Measurements from ENCODE around the gene SMOC2. TPM values are rescaled to one million over a fixed set of nuclear protein-coding genes. Genes with fewer than 3 reads are reported as not detected.

Gene SMOC2
- total and polyA plus RNA-seq, 2 experiments from 2014 or later = 51.0 to 88.7 TPM

DNA sequence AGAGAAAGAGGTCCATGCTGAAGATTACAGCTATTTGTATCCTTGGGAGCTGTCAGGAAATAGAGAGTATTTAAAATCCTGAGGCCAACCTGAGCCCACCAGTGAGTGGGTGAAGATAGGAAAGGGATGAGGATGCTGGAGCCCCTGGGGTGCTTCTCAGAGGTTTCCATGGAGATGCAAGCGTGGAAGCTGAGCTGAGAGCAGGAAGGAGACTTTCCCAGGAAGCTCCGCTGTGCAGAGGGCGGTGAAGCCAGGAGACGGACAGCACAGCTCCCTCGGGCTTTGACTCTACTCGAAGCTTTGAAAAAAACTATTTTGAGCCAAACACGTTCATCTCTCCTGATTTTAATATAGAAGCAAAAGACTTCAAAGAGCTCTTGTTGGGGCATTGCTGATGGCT lies 222.1 kb downstream of the SMOC2 start:
- H3K36me3 ChIP-seq (replicated peaks; ENCODE audit: insufficient read depth, low read depth) = no peaks in the 10 kb centered on the region
- 84% methylated on average over 7 of the region's 7 CpGs for WGBS (ENCODE audit: low lambda C conversion rate, missing lambda C conversion rate)

DNA sequence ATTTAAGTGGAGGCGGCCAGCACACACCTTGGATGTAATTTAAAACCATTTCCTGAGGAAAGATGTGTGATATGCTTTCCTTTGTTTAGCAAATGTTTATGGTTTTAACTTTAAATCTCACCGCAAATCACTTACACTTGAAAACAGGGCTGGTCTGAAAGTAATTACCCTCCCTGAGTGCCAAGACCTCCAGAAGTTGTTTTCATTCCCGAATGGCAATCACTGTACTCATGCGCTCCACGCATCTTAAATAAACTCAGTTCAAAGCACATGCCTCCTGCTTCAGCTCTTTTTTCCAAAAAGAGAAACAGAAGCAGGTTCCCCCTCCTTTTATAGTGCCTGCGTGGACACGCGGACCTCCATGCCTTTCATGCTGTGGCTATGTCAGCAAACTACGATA lies 224.0 kb downstream of the SMOC2 start:
- Histone ChIP-seq H3K4me2 (no peak overlapping the region), H3K27ac (no peak overlapping the region), H4K20me1 (ENCODE audit: insufficient read depth, poor library complexity, severe bottlenecking) (no peaks in the 10 kb centered on the region), H3K9me2 (replicated peaks; ENCODE audit: insufficient read depth) (no peaks in the 10 kb centered on the region), H3K36me3 (replicated peaks; ENCODE audit: insufficient read depth, low read depth) (no peaks in the 10 kb centered on the region), H3K79me2 (no peaks in the 10 kb centered on the region), H3K9me3 (ENCODE audit: low read depth) (no peaks in the 10 kb centered on the region), H2AFZ (no peak overlapping the region), H3K4me3 (no peak overlapping the region), H3K4me1 (ENCODE audit: insufficient read depth) (no peaks in the 10 kb centered on the region), H3K27me3 (peaks cover 3% of the 10 kb centered on the region)
- no peak for TF ChIP-seq EZH2phosphoT487 (IDR thresholded peaks at IDR 0.05; ENCODE audit: low read depth, severe bottlenecking, unreplicated experiment)
- TF ChIP-seq EZH2 (IDR thresholded peaks at IDR 0.05; ENCODE audit: borderline replicate concordance) = no peak
- TF ChIP-seq CTCF (IDR thresholded peaks at IDR 0.05; ENCODE audit: poor library complexity) = no peak
- no peak for DNase-seq (ENCODE audit: low spot score)
- 65% methylated on average over 9 of the region's 9 CpGs for WGBS (ENCODE audit: low lambda C conversion rate, missing lambda C conversion rate)

More for the DNA sequence above, 222.1 kb downstream of the SMOC2 start:
- no peak for TF ChIP-seq EZH2 (IDR thresholded peaks at IDR 0.05; ENCODE audit: borderline replicate concordance)
- TF ChIP-seq CTCF (IDR thresholded peaks at IDR 0.05; ENCODE audit: poor library complexity) = no peak
- no peak for TF ChIP-seq EZH2phosphoT487 (IDR thresholded peaks at IDR 0.05; ENCODE audit: low read depth, severe bottlenecking, unreplicated experiment)
- no peak overlapping the region for H3K4me2 ChIP-seq
- H3K79me2 ChIP-seq = no peaks in the 10 kb centered on the region
- H3K4me3 ChIP-seq = no peak overlapping the region
- H2AFZ ChIP-seq = no peak overlapping the region
- H3K9me3 ChIP-seq (ENCODE audit: low read depth) = no peaks in the 10 kb centered on the region
- peaks cover 3% of the 10 kb centered on the region for H3K27me3 ChIP-seq
- no peaks in the 10 kb centered on the region for H3K4me1 ChIP-seq (ENCODE audit: insufficient read depth)
- no peaks in the 10 kb centered on the region for H4K20me1 ChIP-seq (ENCODE audit: insufficient read depth, poor library complexity, severe bottlenecking)
- no peak for DNase-seq (ENCODE audit: low spot score)
- H3K9me2 ChIP-seq (replicated peaks; ENCODE audit: insufficient read depth) = no peaks in the 10 kb centered on the region
- H3K27ac ChIP-seq = no peak overlapping the region

DNA sequence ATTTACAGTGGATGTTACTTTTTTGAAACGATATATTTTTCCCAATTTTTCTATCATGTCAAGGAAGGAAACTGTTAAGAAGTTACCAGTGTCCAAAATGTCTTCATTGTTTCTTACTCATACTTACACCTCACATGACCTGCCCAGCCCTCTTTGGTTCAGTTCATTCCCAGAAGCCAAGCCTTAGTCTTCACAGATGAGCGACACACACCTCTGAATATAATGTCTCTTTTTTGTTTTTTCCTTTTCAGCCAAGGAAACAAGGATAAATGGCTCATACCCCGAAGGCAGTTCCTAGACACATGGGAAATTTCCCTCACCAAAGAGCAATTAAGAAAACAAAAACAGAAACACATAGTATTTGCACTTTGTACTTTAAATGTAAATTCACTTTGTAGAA lies 225.2 kb downstream of the SMOC2 start:
- H3K4me3 ChIP-seq = no peak overlapping the region
- no peaks in the 10 kb centered on the region for H3K79me2 ChIP-seq
- no peaks in the 10 kb centered on the region for H3K9me2 ChIP-seq (replicated peaks; ENCODE audit: insufficient read depth)
- DNase-seq (ENCODE audit: low spot score) = no peak
- H3K4me1 ChIP-seq (ENCODE audit: insufficient read depth) = no peaks in the 10 kb centered on the region
- 82% methylated on average over 3 of the region's 3 CpGs for WGBS (ENCODE audit: low lambda C conversion rate, missing lambda C conversion rate)
- no peak for TF ChIP-seq EZH2phosphoT487 (IDR thresholded peaks at IDR 0.05; ENCODE audit: low read depth, severe bottlenecking, unreplicated experiment)
- no peak for TF ChIP-seq CTCF (IDR thresholded peaks at IDR 0.05; ENCODE audit: poor library complexity)
- no peak for TF ChIP-seq EZH2 (IDR thresholded peaks at IDR 0.05; ENCODE audit: borderline replicate concordance)
- H3K27ac ChIP-seq = no peak overlapping the region
- H4K20me1 ChIP-seq (ENCODE audit: insufficient read depth, poor library complexity, severe bottlenecking) = no peaks in the 10 kb centered on the region
- no peak overlapping the region for H2AFZ ChIP-seq
- H3K9me3 ChIP-seq (ENCODE audit: low read depth) = no peaks in the 10 kb centered on the region
- no peaks in the 10 kb centered on the region for H3K36me3 ChIP-seq (replicated peaks; ENCODE audit: insufficient read depth, low read depth)
- no peak overlapping the region for H3K4me2 ChIP-seq
- H3K27me3 ChIP-seq = peaks cover 3% of the 10 kb centered on the region
